GM19455 (cell line): Measurements from ENCODE around the gene CITED4.

Experiments
- ATAC-seq: cut with Tn5 transposase; IDR thresholded peaks from one replicate; pipeline ENCODE4 v1.9.1; 2021; ENCODE audit not compliant: unreplicated experiment

Gene CITED4

DNA sequence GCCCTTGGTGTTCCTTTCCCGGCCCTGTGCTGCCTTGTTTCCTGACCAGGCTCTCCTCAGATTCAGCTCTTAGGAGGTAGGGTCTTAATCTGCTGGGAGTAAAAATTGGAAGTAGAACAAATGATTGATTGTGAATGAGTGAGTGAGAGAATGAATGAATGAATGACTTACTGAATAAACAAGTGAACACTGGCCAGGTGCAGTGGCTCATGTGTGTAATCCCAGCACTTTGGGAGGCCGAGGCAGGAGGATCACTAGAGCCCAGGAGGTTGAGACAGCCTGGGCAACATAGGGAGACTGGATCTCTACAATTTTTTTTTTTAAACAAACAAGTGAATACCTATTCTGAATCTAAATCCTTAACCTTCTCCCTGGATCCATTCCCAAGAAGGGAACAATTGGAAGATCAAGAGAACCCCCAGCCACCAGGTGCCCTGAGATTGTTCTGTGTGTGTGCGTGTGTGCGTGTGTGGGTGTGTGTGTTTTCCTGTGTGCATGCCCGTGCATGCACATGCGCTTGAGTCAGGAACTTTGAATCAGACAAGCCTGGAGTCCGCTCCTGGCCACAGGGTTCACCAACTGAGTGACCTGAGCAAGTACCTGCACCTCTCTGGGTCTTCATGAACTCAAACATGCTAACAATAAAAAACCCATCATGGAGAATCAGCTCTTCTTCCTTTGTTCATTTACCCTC is 24.3 kb upstream of the CITED4 start:
- ATAC-seq: no peak

DNA sequence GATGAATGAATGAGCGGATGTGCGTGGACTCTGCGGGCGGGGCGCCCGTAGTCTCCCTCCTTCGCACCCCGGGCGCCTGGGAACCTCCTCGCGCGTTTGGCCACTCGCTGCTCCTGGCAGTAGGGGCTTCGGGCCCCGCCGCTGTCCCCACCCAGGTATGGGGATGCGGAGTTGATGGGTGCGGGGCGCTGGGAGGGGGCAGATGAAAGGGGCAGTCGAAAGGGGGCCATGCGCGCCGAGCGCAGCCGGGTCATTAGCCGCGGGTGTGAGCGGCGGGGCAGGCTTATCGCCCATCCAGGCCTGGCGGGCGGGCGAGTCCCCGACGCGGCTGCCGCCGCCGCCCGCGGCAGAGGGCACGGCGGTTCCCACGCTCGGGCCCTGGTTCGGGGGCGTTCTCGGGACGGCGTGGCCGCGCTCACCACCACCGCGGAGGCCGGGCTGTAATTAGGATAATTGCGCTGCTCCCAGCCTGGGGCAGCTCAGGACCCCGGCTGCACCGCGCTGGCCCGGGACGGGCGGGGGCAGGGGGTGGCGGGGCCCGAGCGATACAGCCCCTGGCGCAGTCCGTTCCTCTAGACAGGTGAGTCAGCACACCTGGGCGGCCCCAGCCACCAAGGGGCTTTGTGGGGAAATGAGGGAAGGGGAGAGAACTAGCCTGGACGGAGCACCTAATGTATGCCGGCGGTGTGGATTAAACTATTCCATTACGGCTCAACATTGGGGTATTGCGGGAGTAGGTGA is 22.1 kb upstream of the CITED4 start:
- no peak for ATAC-seq

DNA sequence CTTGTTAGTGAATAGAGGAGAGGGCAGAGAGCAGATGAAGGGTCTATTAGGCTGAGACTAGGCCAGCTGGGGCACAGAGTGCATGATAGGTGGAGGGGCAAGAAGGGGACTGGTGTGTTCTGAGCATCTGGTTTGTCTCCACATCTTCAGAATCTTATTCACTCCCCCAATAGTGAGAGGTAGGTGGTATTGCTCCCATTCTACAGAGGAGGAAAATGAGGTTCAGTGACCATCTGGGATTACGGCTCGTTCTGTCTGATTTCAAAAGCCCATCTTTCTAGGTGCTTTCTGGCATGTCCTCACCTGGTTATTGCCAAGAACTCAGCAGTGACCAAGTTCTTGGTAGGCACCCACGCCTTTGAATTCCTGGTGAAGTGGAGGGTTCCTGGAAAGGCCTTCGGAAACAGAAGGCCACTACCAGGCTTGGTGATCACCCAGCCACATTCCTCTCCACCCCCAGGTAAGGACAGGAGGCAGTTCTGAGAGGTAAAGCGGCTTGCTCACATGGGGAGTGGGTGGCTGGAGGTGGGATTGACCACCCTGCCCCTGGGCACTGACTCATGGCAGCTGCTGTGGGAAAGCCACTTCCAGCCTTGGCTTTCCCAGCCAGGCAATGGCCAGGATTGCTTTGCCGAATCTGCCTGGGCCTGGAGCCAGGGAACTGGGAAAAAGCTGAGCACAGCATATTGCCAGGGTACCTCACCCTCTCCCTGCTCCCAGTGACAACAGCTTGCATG is 18.8 kb upstream of the CITED4 start:
- ATAC-seq: no peak

DNA sequence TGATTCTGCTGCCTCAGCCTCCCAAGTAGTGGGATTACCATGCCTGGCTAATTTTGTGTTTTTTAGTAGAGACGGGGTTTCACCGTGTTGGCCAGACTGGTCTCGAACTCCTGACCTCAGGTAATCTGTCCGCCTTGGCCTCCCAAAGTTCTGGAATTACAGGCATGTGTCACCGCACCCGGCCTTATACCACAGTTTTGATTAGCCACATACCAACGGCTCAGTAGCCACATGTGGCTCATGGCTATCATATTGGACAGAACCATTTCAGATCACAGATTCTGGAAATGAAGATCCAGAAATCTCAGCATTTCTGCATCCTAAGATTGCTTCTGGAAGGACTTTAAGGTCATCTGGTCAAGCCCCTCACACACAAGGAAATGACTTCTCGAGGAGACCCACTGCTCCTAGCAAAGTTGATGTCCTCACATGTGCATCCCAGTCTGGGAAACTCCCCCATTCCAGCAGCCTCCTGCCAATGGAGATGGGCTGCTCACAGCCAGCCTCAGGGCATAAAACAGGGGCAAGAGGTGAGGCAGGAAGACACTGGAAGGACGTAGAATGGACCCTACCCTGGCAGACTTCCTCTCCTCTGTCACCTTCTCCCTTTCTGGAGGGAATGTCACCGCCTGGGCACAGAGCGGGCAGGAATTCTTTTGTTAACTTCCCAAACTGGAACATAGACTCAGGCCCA is 17.5 kb upstream of the CITED4 start:
- no peak for ATAC-seq

DNA sequence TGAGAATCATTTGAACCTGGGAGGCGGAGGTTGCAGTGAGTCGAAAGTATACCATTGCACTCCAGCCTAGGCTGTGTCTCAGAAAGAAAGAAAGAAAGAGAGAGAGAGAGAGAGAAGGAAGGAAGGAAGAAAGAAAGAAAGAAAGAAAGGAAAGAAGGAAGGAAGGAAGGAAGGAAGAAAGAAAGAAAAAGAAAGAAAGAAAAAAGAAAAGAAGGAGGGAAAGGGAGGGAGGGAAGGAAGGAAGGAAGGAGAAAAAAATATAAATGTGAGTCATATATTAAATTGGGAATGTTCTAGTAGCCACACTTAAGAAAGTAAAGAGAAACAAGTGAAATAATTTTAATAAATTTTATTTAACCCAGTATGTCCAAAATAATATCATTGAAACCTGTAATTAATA is 16.7 kb upstream of the CITED4 start:
- no peak for ATAC-seq

DNA sequence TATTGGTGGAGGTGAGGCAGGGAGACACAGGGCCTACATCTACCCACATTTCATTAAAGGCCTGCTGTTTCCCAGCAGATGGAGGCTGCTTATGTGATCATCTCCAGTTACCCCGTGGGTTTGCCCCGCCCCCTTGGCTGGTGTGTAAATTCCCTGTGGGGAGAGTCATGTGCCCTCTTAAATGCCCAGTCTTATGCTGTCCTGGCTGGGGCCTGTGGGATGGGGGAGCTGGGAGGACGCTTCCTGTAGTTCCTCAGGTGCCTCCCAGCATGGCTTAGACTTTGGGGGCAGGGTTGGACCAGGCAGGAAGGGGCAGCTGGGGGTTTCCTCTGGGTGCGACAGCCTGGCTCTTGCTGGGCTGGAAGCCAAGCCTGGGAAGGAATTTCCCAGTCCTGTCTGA is 15.5 kb upstream of the CITED4 start:
- no peak for ATAC-seq

DNA sequence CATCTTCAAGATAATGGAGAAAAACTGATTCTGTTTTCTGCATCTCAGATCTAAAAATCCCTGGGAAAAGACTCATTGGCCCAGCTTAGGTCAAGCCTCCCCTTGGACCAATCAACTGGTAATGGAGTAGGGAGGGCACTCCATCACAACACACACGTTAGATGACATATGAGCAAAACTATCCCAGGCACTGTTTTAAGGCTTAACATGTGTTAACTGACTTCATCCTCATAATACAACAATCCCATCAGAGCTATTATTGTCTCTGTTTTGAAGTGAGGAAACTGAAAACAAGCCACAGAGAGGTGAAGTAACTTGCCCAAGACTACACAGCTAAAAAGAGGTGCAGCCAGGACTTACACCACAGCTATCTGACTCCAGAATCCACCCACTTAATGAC is 14.7 kb upstream of the CITED4 start:
- ATAC-seq: no peak

DNA sequence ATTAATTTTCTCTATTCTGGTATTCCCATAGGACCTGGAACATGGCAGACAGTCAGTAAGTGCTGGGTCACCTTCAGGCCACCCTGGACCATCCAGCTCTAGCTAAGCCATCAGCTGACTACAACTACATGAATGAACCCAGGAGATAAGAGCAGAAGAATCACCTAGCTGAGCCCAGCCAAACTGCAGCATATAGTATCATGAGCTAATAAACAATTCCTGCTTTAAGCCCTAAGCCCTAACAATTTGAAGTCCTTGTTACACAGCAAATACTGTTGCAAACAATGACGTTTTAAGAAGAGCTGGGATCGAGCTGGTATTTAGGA is 14.2 kb upstream of the CITED4 start:
- no peak for ATAC-seq

DNA sequence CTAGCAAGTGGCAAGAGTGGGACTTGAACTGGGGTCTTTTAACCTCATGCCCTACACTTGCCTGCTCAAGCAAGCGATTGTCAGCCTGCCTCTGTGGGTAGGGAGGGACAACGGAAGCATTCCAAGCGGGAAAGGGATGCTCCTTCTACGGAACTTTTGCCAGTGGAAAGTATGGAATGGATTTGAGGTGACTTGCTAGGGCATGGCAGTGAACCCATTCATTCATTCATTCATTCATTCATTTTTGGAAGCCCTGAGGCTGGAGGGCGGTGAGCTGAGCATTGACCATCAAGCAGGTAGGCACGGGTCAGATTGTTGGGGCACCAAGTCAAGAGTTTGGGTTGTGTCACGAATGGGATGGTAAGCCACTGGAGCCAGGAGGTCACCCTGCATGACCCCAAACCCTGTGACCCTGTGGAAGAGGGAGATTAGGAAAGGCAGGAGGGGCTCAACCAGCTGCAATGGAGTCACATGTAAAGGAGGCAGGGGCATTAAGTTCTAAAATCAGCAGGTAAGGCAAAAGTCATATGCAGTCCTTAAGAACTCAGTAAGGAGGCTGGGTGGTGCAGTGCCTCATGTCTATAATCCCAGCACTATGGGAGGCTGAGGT is 11.8 kb upstream of the CITED4 start:
- ATAC-seq: no peak

DNA sequence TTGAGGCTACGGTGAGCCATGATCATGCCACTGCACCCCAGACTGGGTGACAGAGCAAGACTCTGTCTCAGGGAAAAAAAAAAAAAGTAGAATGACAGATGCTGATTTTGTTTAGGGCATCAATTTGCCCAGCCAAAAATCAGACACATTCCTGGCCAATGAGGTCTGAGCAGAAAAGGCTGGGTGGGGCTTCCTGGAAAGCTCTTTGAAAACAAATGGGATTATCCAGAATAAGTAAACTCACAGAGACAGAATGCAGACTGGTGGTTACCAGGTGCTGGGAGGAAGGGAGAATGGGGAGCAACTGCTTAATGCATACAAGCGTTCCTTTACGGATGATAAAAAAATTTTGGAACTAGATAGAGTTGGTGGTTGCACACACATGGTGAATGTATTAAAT is 10.1 kb upstream of the CITED4 start:
- no peak for ATAC-seq

DNA sequence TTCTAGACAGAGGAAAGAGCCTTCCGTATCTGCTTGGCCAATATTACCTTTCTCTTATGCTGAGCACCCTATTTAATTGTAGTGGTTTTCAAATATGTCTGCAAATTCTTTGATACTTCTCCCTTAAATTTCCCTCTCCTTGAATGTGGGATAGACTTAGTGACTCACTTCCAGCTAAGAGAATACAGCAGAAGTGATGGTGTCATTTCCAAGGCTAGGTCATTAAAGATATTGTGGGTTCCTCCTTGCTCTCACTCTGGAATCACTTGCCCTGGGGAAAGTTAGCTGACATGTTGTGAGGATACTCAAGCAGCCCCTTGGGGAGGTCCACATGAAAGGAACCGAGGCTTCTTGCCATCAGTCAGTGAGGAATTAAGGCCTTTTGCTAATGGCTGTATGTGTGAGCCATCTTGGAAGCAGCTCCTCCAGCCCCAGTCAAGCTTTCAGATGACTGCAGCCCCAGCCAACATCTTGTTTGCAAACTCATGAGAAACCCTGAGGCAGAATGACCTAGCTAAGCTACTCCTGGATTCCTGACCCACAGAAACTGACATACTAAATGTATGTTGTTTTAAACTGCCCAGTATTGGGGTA is 8.1 kb upstream of the CITED4 start:
- no peak for ATAC-seq

DNA sequence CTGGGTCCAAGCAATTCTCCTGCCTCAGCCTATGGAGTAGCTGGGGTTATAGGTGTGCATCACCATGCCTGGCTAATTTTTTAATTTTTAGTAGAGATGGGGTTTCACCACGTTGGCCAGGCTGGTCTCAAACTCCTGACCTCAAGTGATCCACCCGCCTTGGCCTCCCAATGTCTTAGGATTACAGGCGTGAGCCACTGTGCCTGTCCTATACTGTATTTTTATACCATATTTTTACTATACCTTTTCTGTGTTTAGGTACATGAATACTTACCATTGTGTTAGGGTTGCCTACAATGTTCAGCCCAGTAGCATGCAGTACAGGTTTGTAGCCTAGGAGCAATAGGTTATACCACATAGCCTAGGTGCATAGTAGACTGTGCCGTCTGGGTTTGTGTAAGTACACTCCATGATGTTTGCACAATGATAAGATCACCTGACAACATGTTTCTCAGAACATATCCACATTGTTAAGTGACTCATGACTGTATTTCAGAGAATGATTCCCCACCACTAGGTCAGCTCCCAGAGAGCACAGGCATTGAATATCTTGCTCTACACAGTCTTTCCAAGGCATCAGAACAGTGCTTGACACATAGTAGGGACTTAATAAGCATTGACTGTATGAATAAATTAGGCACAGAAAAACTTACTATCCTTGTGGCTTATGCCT is 6.0 kb upstream of the CITED4 start:
- ATAC-seq: no peak

DNA sequence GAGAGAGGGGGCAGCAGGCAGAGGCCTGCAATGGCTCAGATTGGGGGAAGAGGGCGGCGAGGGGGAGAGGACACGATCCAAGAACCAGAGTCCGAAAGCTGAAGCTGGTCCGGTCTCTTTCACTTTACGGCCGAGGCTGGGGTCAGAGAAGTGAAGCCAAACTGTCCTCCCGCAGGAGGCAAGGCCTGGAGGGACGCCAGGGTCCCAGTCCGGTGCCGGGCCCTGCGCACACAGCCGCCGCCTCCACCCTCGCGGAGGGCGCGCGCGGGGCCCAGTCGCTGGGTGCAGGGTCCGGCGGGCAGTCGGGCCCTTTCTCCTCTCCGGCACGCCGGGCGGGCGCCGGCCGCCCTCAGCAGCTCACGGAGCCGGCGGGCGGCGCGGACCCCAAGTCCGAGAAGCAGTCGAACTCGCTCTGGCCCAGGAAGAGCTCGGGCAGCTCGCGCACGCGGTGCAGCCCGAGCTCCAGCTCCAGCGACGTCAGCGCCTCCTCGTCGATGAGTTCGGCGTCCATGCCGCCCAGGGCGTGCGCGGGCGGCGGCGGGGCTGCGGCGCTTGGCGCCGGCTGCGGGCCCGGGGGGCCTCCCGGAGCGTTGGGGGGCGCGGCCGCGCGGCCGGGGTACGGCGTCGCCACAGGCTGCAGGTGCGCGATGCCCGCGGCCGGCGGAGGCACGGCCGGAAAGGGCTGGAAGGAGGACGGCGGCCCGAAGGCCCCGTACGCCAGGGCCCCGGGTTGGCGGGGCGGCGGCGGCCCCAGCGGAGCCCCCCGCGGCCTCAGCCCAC is 749 bp downstream of the CITED4 start:
- ATAC-seq: peak; percentile 6

DNA sequence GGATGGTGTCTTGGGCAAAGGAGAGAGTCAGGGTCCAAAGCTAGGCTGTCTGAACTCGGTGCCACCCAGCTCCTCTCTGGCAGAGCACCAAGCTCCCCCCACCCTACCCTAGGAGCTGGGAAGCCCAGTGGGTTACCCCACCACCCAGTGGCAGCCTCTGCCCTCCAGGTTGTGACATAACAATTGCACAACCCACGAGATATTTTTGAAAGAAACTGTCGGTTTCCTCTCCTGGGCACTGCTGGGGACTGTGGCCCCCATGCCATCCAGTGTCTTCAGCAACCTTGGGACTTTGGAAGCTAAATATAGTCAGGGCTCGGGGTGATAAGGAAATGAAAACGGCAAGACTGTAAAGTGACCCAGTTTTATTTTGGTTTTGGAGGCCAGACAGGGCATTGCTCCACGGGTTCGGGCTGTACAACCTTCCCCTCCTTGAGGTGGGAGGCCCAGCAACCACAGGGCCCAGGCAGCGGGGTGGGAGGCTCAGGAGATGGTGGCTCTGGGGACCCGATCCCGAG is 1.4 kb downstream of the CITED4 start:
- no peak for ATAC-seq

DNA sequence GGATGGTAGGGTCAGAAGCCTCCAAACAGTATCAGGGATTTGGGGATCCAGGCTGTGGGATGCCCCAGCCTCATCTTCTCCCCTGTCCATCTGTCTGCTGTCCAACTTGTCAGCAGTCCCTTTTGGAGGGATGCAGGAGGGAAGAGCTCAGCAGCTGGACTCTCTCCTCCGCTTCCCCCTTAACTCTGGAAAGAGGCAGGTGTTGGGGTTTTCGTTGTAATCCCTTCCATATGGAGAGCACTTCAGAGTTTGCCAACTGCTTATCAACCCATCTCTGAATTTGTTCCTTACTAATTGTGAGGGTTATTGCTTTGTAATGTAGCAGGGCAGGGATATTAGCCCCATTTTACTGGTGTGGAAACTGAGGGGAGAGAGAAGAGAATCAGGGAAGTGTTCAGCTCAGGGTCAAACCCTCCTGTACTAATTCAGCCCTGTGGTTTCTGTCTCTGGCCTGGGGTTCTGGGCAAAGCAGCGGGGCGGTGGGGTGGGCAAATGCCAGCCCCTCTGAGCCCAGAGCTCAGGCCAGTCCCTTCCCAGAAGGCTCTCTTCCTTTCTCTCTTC is 3.2 kb downstream of the CITED4 start:
- no peak for ATAC-seq

DNA sequence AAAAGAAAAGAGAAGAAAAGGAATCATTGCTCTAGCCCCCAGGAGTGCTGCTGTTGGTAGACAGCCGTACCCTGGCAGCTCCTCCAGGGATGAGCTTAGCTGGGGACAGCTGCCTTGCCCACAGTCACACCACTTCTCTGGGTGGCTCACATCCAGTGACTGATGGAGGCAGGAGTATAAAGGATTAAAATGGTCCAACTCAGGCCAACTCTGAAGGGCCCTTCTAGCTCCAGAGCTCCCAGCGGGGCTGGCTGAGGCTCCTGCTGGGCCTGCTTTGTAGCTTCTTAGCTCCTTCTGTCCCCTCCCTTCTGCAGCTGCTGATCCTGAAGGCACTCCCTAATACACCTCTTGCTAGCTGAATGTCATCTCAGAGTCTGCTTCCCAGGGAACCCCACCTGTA is 4.4 kb downstream of the CITED4 start:
- ATAC-seq: no peak

DNA sequence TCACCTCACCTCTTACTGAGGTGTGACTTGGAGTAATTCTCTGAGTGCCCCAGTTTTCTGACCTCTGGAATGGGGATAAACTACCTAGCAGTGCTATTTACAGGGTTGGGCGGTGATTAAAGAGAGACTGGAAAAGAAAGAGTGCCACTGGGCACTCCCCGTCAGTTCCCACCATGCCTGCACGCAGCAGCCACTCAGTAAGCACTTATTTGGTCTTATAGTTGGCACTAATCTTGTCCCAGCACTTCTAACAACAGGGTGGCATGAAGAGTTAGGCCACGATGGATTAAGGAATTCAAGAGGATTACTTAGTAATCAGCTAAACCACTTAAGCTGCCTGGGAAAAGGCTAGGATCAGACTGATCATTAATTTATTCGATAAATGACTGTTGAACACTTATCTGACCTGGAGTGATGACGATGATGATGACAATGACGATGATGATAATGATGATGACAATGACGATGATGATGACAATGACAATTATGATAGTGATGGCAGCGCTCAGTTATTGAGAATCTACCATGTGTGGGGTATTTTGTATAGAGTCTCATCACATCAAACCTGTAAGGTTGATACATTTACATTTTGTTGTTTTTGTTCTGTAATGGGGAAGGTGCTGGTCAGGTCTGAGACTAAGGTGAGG is 5.4 kb downstream of the CITED4 start:
- no peak for ATAC-seq

DNA sequence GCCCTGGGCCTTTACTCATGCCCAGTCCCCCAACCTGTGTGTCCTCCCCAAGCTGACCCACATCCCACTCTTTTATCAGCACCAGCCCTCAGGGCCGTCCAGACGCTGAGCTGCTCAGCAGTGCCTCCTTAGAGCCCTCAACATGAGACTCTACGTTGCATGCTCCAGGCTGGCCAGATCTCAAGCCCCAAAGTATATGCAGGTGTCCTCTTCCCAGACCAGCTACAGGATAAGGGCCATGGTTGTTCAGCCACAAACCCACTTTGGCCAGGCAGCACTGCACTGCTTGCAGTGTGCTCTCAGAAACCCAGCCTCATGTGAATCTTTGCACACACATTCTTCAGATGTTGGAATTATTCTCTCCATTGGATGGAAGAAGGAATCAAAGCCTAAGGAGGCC is 6.0 kb downstream of the CITED4 start:
- ATAC-seq: no peak

DNA sequence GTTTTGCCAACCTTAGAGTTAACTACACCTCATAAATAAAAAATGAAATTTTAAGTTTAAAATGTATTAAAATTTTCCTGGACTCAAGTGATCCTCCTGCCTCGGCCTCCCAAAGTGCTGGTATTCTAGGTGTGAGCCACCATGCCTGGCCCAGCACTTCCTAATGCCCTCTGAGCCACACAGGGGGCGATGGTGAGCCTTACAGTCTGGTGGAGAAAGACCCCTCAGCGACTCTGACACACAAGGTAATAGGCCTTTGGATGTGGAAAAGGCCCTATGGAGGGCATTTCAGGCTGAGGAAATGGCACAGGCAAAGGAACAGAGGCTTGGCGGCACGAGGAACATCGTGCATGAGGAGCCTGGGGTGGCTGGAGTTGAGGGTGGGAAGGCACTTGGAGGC is 6.7 kb downstream of the CITED4 start:
- no peak for ATAC-seq
